GM18508 (cell line): ENCODE data around the gene KIDINS220.
"Not testable (repeated sequence)": the region's sequence is repeated elsewhere in the genome, so short reads cannot be mapped to it uniquely, and the experiment has no call there.

Experiments used
- ATAC-seq: cut with Tn5 transposase; IDR thresholded peaks from one replicate; pipeline ENCODE4 v1.9.1; 2021; ENCODE audit warnings: moderate number of reproducible peaks; ENCODE audit not compliant: insufficient read depth, unreplicated experiment

The KIDINS220 gene

GRCh38 chr2:8756716-8757115, 80.7 kb downstream of the KIDINS220 start:
- ATAC-seq, result no peak

DNA sequence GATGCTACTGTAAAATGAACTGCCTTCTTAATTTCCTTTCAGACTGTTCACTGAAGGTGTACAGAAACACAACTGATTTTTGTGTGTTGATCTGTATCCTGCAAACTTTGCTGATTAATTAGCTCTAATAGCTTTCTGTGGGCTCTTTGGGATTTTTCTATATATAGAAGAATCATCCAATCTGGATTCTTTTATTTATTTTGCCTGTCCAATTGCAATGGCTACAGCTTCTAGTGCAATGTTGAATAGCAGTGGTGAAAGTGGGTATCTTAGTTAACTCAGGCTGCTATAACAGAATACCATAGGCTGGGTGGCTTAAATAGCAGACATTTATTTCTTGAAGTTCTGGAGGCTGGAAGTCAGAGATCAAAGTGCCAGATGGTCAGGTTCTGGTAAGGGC, 81.2 kb downstream of the KIDINS220 start:
- no peak for ATAC-seq

- no peak for ATAC-seq
Measured at GRCh38 chr2:8754106-8754776, 83.2 kb downstream of the KIDINS220 start.

DNA sequence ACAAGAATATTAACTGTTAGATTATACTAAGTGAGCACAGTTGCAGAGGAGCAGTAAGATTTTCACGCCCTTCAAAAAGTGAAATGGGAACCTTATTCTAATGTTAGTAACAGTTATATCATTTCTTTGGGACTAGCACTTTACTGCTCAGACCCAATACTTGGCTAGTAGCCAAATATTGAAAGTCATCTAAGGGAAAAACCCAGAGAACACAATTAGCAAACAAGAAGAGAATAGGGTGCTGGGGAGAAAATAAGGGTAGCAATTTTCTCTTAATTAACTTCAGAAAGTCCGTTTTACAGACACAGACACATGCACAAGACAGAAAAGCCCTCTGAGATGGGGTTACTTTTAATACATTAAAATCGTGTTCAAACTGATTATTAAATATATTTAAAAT, 83.8 kb downstream of the KIDINS220 start:
- ATAC-seq, result no peak

- no peak for ATAC-seq
Measured at GRCh38 chr2:8752385-8752784, 85.0 kb downstream of the KIDINS220 start.

DNA sequence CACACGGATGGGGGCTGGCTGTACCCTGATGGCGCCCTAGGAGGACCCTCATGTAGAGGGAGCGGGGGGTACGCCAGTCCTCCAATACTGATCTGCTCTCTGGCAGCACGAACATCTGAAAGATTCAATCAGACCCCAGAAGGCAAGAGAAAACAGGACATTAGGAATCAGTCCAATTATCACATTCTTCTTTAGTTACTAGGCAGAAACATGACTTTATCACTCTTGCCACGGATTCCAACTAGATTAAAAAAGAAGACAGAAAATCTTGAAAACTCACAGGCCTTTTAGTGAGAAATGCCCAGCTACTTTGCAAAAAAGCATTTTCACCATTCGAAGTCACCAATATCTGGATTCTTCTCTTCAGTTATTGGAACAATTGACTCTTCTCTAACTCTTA, 87.2 kb downstream of the KIDINS220 start:
- ATAC-seq, result no peak

DNA sequence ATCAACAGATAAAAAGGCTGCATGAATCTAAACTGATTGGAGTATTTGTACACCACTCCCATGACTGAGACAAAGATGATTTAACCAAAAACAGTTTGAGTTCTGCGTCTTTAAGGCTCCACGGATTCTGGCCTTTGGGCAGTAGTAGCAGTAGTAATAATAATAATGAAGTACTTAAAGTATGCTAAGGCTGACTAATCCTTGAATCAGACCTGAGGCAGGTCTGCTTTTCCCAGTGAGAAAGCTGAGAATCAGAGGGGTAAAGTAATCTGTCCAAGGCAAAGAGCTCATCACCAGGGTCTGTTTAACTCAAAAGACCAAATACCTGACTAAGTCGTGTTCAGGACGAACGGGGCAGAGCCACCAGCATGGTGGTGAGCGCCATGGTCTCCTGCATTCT, 94.2 kb downstream of the KIDINS220 start:
- no peak for ATAC-seq

GRCh38 chr2:8740136-8740535, 97.3 kb downstream of the KIDINS220 start:
- ATAC-seq, result no peak

DNA sequence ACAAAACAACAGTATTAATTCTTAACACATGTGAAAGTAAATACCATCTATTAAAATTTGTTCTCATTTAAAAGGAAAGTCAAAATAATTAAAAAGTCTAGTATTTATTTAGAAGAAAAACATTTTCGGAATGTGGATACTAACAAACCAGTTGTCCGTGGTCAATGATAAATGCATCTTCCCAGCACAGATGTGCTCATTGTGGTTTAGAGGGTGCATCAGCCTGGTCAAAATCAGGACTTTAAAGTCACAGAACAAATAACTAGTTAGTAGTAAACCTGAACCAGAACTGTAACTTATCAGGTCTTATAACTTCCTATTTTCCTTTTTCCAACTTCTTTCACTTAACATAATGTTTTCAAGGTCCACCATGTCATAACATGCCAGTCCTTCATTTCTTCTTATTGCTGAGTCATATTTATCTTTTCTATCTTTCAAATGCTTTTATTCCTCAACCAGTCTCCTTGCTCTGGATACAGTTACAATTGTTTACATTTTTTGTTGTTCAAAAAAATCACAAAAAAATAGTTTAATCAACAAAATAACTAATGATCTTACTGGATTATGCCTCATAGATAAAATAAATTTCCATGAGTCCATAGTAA, 99.7 kb downstream of the KIDINS220 start:
- ATAC-seq, result no peak

- ATAC-seq, result no peak
Measured at GRCh38 chr2:8732601-8733000, 104.8 kb downstream of the KIDINS220 start.

- ATAC-seq, result no peak
Measured at GRCh38 chr2:8729939-8730338, 107.5 kb downstream of the KIDINS220 start.

GRCh38 chr2:8729101-8729500, 108.3 kb downstream of the KIDINS220 start:
- ATAC-seq, result not testable (repeated sequence)

- no peak for ATAC-seq
Measured at GRCh38 chr2:8728305-8729015, 109.0 kb downstream of the KIDINS220 start.

DNA sequence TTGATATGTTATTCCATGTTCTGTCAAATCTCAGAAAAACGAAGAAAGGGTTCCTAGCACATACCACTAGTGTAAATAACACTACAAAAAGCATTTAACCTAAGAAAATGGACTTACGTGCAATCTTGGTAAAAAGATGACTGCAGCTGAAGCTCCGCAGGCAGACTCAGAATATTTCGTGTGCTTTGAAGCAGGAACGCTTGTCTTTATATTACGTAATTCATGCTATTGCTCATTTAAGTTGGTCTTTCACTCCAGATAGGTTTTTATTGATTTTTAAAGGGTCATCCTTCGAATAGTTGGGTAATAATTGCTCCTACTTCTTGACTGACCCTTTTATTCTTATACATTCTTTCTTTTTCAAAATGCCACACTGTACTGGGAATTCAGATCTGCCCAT, 111.6 kb downstream of the KIDINS220 start:
- no peak for ATAC-seq

DNA sequence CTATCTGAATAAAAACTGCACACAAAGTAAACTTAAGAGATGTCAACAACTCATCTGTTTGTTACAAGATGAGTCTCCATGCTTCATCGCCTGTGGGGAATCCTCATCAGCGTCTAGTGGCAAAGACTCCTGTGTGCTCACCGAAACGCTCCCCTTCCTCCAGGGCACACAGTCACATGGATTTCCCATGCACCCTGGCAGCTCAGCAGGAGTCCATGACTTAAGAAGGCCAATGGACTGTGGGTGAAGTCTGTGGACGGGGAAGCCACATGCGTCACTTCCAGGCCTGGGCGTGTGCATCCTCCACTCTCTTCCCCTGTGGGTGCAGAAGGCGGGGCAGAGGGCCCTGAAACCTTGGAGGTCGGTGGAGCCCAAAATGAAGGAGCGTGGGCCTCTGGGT, 114.4 kb downstream of the KIDINS220 start:
- no peak for ATAC-seq

DNA sequence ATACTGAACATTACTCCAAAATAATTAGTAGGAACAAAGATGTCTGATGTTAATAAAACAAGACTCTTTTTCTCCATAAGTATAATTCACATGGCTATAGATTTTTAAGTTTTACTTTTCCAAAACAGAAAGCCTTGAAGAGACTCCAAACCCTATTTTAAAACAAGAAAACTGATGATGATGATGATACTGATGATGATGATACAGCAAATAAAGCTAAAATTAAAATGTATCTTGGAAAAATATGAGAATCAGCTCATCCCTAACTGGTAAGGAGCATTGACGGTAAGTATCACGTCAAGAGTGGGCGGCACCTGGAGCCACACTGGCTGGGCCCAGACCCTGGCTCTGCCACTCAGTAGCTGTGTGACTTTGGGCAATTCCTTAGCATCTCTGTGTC, 116.0 kb downstream of the KIDINS220 start:
- ATAC-seq, result no peak

DNA sequence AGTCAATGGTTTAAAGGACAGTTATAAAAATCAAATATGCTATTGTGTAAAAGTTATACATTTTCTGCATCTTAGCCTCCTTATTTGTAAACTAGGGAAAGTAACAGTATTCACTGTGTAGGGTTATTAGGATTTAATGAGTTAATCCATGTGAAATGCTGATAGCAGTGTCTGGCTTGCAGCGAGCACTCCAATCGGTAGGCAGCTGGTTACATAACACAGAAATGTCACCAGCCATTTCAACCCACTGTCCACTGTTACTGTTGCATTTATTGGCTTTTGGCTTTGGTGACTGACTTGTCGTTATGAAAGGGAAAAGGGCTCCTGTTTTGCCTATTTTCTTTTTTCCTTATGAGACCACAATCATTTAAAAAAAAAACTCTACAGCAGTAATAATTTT, 116.7 kb downstream of the KIDINS220 start:
- no peak for ATAC-seq

DNA sequence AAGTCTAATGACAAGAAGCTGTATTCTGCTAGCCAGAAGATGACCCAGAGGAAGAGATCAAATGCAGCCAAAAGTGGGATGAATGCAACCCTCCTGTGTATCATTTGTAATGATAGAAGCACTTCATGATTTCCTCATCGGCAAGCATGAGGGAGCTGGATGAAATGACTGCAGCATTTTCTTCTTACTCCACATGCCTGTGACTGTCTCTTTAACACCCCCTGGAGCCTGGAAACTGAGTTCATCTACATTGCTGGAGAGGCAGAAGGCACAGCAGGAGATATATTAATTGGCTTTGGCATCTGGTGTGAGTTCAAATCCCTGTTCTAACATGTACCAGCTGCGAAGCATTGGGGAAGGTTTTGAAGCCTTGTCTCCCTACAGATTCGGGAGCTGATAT, 117.9 kb downstream of the KIDINS220 start:
- ATAC-seq, result no peak

DNA sequence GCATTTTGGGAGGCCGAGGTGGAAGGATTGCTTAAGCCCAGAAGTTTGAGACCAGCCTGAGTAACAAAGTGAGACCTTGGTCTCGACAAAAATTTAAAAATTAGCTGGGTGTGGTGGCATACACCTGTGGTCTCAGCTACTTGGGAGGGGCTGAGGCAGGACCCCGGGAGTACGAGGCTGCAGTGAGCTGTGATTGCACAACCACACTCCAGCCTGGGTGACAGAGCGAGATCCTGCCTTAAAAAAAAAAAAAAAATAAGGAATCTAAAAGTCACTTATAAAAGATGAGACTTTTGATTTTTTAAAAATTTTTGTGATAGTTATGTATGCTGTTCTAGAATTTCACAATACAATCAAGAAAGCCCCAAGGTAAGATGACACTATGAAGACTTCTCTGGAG, 122.4 kb downstream of the KIDINS220 start:
- no peak for ATAC-seq

GRCh38 chr2:8714283-8714682, 123.1 kb downstream of the KIDINS220 start:
- ATAC-seq, result no peak

- ATAC-seq, result no peak
Measured at GRCh38 chr2:8710951-8711350, 126.5 kb downstream of the KIDINS220 start.

DNA sequence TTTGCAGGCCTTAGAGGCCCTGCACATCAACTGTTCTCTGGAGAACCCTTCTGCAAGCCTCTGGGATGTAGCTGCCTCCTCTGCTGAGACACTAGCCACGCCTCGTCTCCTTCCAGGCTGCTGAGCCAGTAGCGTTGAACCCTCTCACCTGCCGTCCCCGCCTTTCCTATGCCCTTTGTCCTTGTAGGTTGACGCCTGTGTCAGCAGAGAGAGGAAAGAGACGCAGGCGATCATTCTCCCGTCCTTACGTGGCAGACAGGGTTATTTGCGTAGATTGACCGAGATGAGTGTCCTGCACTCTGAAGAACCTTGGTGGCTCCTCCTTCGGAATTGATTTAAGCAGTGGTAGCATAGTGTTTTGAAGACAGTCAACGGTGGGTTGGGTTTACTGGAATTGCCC, 127.8 kb downstream of the KIDINS220 start:
- no peak for ATAC-seq
